Measurements from ENCODE around the gene SLC35E1.
"Not testable (repeated sequence)": the region's sequence is repeated elsewhere in the genome, so short reads cannot be mapped to it uniquely, and the experiment has no call there.

SLC35E1 gene

GRCh38 chr19:16579381-16579780 lies 7.2 kb upstream of the SLC35E1 start:
- no peak for DNase-seq

- no peak for DNase-seq
These were observed 5.3 kb upstream of the SLC35E1 start for GRCh38 chr19:16577531-16577985.

GRCh38 chr19:16576690-16577530 lies 4.7 kb upstream of the SLC35E1 start:
- no peak for DNase-seq

- no peak for DNase-seq
These were observed 3.9 kb upstream of the SLC35E1 start for GRCh38 chr19:16575861-16576689.

GRCh38 chr19:16575282-16575681 lies 3.1 kb upstream of the SLC35E1 start:
- no peak for DNase-seq

GRCh38 chr19:16573925-16574324 lies 1.7 kb upstream of the SLC35E1 start:
- no peak for DNase-seq

GRCh38 chr19:16573296-16573695 lies 1.1 kb upstream of the SLC35E1 start:
- no peak for DNase-seq

GRCh38 chr19:16571822-16572331 lies 338 bp downstream of the SLC35E1 start:
- DNase-seq, result peak; percentile 32

GRCh38 chr19:16571283-16571682 lies 932 bp downstream of the SLC35E1 start:
- DNase-seq, result no peak

- DNase-seq, result no peak
These were observed 2.5 kb downstream of the SLC35E1 start for GRCh38 chr19:16569609-16570320.

GRCh38 chr19:16566702-16567101 lies 5.5 kb downstream of the SLC35E1 start:
- DNase-seq, result no peak

- peak; percentile 81 for DNase-seq
These were observed 6.1 kb downstream of the SLC35E1 start for GRCh38 chr19:16566161-16566560.

GRCh38 chr19:16564842-16565241 lies 7.4 kb downstream of the SLC35E1 start:
- DNase-seq, result no peak

GRCh38 chr19:16562608-16563025 lies 9.6 kb downstream of the SLC35E1 start:
- DNase-seq, result no peak

- DNase-seq, result no peak
These were observed 10.8 kb downstream of the SLC35E1 start for GRCh38 chr19:16561382-16561781.

GRCh38 chr19:16559780-16560276 lies 12.4 kb downstream of the SLC35E1 start:
- DNase-seq, result no peak

GRCh38 chr19:16554776-16555175 lies 17.4 kb downstream of the SLC35E1 start:
- DNase-seq, result no peak

- DNase-seq, result not testable (repeated sequence)
These were observed 20.3 kb downstream of the SLC35E1 start for GRCh38 chr19:16551902-16552301.

GRCh38 chr19:16548956-16549355 lies 23.3 kb downstream of the SLC35E1 start:
- DNase-seq, result no peak

GRCh38 chr19:16544473-16545231 lies 27.6 kb downstream of the SLC35E1 start:
- no peak for DNase-seq

GRCh38 chr19:16543734-16544133 lies 28.5 kb downstream of the SLC35E1 start:
- DNase-seq, result not testable (repeated sequence)

- no peak for DNase-seq
These were observed 29.2 kb downstream of the SLC35E1 start for GRCh38 chr19:16542910-16543472.
